Measurements from ENCODE around the gene THSD4. TPM values are rescaled to one million over a fixed set of nuclear protein-coding genes. Genes with fewer than 3 reads are reported as not detected.

Gene THSD4
- polyA plus RNA-seq, 1 donor from 2014 or later: 0.46 TPM

- no peaks in the 10 kb centered on the region for H3K9me2 ChIP-seq (ENCODE audit: insufficient read depth, low read length)
- no peaks in the 10 kb centered on the region for H3F3A ChIP-seq (ENCODE audit: insufficient read depth, low read length, poor library complexity, severe bottlenecking)
- H3K27ac ChIP-seq (ENCODE audit: low read length): no peak overlapping the region
- no peaks in the 10 kb centered on the region for H3K9me3 ChIP-seq (ENCODE audit: low read length)
- TF ChIP-seq REST (IDR thresholded peaks at IDR 0.05; ENCODE audit: borderline replicate concordance) (no peak), EZH2 (IDR thresholded peaks at IDR 0.05; ENCODE audit: borderline replicate concordance, insufficient read depth, low read length, poor library complexity, severe bottlenecking) (no peak), RAD21 (conservative IDR thresholded peaks at IDR 0.05) (no peak), TAF1 (IDR thresholded peaks at IDR 0.05; ENCODE audit: low read depth) (no peak), MXI1 (conservative IDR thresholded peaks at IDR 0.05; ENCODE audit: poor library complexity, severe bottlenecking) (no peak), EP300 (conservative IDR thresholded peaks at IDR 0.05; ENCODE audit: poor library complexity, severe bottlenecking) (no peak), SMC3 (conservative IDR thresholded peaks at IDR 0.05; ENCODE audit: poor library complexity) (no peak), POLR2AphosphoS5 (IDR thresholded peaks at IDR 0.05) (no peak)
- TF ChIP-seq, protein P1, sequence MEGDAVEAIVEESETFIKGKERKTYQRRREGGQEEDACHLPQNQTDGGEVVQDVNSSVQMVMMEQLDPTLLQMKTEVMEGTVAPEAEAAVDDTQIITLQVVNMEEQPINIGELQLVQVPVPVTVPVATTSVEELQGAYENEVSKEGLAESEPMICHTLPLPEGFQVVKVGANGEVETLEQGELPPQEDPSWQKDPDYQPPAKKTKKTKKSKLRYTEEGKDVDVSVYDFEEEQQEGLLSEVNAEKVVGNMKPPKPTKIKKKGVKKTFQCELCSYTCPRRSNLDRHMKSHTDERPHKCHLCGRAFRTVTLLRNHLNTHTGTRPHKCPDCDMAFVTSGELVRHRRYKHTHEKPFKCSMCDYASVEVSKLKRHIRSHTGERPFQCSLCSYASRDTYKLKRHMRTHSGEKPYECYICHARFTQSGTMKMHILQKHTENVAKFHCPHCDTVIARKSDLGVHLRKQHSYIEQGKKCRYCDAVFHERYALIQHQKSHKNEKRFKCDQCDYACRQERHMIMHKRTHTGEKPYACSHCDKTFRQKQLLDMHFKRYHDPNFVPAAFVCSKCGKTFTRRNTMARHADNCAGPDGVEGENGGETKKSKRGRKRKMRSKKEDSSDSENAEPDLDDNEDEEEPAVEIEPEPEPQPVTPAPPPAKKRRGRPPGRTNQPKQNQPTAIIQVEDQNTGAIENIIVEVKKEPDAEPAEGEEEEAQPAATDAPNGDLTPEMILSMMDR (IDR thresholded peaks at IDR 0.05; ENCODE audit: poor library complexity, severe bottlenecking): no peak
- H2AFZ ChIP-seq (ENCODE audit: low read depth, low read length): no peak overlapping the region
- no peak overlapping the region for H3K4me2 ChIP-seq (ENCODE audit: low read length)
- no peak overlapping the region for H3K9ac ChIP-seq (ENCODE audit: low read length)
- no peaks in the 10 kb centered on the region for H3K27me3 ChIP-seq (ENCODE audit: insufficient read depth, low read depth, low read length)
- H3K79me2 ChIP-seq (replicated peaks; ENCODE audit: insufficient read depth, low read length): no peaks in the 10 kb centered on the region
- no peaks in the 10 kb centered on the region for H3K36me3 ChIP-seq (ENCODE audit: insufficient read depth, low read length)
- no peak overlapping the region for H3K4me3 ChIP-seq (ENCODE audit: low read length)
- no peaks in the 10 kb centered on the region for H4K20me1 ChIP-seq (ENCODE audit: insufficient read depth)
These were observed 427.6 kb downstream of the THSD4 start for GRCh38 chr15:71542836-71543235.

DNA sequence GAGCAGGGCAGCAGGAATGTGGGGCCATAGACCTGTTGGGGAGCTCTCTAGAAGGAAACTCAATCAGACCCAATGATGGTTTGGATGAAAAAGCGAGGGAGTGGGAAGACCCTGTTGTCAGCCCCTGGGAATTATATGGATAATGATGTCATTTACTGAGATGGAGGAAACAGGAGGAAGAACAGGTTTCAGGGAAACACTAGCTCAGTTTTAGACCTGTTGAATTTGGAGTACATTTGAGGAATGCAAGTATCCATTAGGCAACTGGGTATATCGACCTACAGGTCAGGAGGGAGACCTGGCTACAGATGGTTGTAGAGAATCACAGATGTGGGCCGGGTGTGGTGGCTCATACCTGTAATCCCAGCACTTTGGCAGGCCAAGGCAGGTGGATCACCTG lies 428.1 kb downstream of the THSD4 start:
- Histone ChIP-seq H3K4me2 (ENCODE audit: low read length) (no peak overlapping the region), H3K9ac (ENCODE audit: low read length) (no peak overlapping the region), H3K9me3 (ENCODE audit: low read length) (no peaks in the 10 kb centered on the region), H3K79me2 (replicated peaks; ENCODE audit: insufficient read depth, low read length) (no peaks in the 10 kb centered on the region), H3K36me3 (ENCODE audit: insufficient read depth, low read length) (no peaks in the 10 kb centered on the region), H3F3A (ENCODE audit: insufficient read depth, low read length, poor library complexity, severe bottlenecking) (no peaks in the 10 kb centered on the region), H3K27ac (ENCODE audit: low read length) (no peak overlapping the region), H4K20me1 (ENCODE audit: insufficient read depth) (no peaks in the 10 kb centered on the region), H2AFZ (ENCODE audit: low read depth, low read length) (no peak overlapping the region), H3K9me2 (ENCODE audit: insufficient read depth, low read length) (no peaks in the 10 kb centered on the region), H3K27me3 (ENCODE audit: insufficient read depth, low read depth, low read length) (no peaks in the 10 kb centered on the region), H3K4me3 (ENCODE audit: low read length) (no peak overlapping the region)
- TF ChIP-seq MXI1 (conservative IDR thresholded peaks at IDR 0.05; ENCODE audit: poor library complexity, severe bottlenecking) (no peak), EZH2 (IDR thresholded peaks at IDR 0.05; ENCODE audit: borderline replicate concordance, insufficient read depth, low read length, poor library complexity, severe bottlenecking) (no peak), REST (IDR thresholded peaks at IDR 0.05; ENCODE audit: borderline replicate concordance) (no peak), SMC3 (conservative IDR thresholded peaks at IDR 0.05; ENCODE audit: poor library complexity) (no peak), RAD21 (conservative IDR thresholded peaks at IDR 0.05) (no peak), POLR2AphosphoS5 (IDR thresholded peaks at IDR 0.05) (no peak), EP300 (conservative IDR thresholded peaks at IDR 0.05; ENCODE audit: poor library complexity, severe bottlenecking) (no peak), TAF1 (IDR thresholded peaks at IDR 0.05; ENCODE audit: low read depth) (no peak)
- TF ChIP-seq, protein P1 (IDR thresholded peaks at IDR 0.05; ENCODE audit: poor library complexity, severe bottlenecking): no peak

Measured in neural cell (in vitro differentiated cells).